ENCODE measurements around the gene PLEKHA7.

The PLEKHA7 gene

DNA sequence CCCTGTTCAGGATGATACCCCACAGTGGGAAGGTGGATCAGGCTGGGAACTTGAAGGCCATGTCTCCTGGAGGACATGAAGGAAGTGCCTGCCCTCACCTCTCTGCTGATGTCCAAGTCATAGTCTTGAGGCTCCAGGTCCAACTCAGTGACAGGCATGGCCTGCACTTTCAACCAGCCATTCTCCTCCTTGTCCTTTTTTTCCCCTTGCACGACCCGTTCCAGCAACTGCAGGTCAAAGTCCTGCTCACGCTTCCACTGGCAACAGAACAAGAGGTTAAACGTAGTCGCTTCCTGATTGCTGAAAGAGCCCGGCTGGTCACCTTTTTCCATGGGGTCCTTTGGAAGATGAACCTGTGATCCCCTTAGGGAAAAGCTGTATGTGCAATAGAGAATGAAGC is 228.1 kb downstream of the PLEKHA7 start (continued):
- TF ChIP-seq, protein P1, sequence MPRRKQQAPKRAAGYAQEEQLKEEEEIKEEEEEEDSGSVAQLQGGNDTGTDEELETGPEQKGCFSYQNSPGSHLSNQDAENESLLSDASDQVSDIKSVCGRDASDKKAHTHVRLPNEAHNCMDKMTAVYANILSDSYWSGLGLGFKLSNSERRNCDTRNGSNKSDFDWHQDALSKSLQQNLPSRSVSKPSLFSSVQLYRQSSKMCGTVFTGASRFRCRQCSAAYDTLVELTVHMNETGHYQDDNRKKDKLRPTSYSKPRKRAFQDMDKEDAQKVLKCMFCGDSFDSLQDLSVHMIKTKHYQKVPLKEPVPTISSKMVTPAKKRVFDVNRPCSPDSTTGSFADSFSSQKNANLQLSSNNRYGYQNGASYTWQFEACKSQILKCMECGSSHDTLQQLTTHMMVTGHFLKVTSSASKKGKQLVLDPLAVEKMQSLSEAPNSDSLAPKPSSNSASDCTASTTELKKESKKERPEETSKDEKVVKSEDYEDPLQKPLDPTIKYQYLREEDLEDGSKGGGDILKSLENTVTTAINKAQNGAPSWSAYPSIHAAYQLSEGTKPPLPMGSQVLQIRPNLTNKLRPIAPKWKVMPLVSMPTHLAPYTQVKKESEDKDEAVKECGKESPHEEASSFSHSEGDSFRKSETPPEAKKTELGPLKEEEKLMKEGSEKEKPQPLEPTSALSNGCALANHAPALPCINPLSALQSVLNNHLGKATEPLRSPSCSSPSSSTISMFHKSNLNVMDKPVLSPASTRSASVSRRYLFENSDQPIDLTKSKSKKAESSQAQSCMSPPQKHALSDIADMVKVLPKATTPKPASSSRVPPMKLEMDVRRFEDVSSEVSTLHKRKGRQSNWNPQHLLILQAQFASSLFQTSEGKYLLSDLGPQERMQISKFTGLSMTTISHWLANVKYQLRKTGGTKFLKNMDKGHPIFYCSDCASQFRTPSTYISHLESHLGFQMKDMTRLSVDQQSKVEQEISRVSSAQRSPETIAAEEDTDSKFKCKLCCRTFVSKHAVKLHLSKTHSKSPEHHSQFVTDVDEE (CRISPR knock-in tag; IDR thresholded peaks at IDR 0.05), result no peak
- TF ChIP-seq, protein P2, sequence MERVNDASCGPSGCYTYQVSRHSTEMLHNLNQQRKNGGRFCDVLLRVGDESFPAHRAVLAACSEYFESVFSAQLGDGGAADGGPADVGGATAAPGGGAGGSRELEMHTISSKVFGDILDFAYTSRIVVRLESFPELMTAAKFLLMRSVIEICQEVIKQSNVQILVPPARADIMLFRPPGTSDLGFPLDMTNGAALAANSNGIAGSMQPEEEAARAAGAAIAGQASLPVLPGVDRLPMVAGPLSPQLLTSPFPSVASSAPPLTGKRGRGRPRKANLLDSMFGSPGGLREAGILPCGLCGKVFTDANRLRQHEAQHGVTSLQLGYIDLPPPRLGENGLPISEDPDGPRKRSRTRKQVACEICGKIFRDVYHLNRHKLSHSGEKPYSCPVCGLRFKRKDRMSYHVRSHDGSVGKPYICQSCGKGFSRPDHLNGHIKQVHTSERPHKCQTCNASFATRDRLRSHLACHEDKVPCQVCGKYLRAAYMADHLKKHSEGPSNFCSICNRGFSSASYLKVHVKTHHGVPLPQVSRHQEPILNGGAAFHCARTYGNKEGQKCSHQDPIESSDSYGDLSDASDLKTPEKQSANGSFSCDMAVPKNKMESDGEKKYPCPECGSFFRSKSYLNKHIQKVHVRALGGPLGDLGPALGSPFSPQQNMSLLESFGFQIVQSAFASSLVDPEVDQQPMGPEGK (CRISPR knock-in tag; IDR thresholded peaks at IDR 0.05; ENCODE audit: borderline replicate concordance), result no peak
- no peak for TF ChIP-seq PPARA (CRISPR knock-in tag; IDR thresholded peaks at IDR 0.05; ENCODE audit: borderline replicate concordance)

DNA sequence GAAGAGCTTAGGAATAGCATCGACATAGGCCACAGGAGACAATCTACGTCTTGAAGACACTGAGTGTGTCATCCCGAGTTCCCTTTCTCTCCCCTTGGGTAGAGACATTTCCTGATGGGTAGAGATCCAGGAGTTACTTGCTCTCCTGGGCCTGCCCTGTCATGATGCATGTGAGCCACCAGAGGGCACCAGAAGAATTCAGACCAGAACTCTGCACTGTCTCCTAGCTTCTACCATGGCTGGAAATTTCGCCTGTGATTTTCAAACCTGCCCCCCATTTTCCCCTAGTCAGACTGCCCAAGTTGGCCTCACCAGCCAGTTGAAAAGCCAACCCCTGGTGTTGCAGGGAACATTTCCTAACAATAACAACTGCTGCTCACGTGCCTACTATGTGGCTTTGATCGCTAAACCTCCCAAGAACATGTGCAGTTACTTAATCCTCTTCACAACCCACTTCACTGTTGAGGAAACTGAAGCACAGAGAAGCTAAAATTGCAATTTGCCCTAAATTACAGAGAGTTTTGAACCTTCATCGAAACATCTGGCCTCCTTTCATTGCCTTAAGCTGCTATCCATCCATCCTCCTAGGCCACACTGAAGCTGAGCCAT is 228.6 kb downstream of the PLEKHA7 start:
- no peak for TF ChIP-seq ZFP30 (CRISPR knock-in tag; IDR thresholded peaks at IDR 0.05)
- no peak for TF ChIP-seq CSDC2 (CRISPR knock-in tag; IDR thresholded peaks at IDR 0.05)
- no peak for TF ChIP-seq ZC3H10 (CRISPR knock-in tag; IDR thresholded peaks at IDR 0.05)
- TF ChIP-seq OSR1 (CRISPR knock-in tag; IDR thresholded peaks at IDR 0.05), result no peak
- TF ChIP-seq, protein P2 (CRISPR knock-in tag; IDR thresholded peaks at IDR 0.05; ENCODE audit: borderline replicate concordance), result no peak
- TF ChIP-seq TCF4 (CRISPR knock-in tag; IDR thresholded peaks at IDR 0.05; ENCODE audit: borderline replicate concordance), result no peak
- no peak for TF ChIP-seq ARNTL (CRISPR knock-in tag; IDR thresholded peaks at IDR 0.05; ENCODE audit: borderline replicate concordance, low read depth)
- TF ChIP-seq GLIS3 (CRISPR knock-in tag; IDR thresholded peaks at IDR 0.05), result no peak
- no peak for TF ChIP-seq ZNF565 (CRISPR knock-in tag; conservative IDR thresholded peaks at IDR 0.05; ENCODE audit: low read depth)
- TF ChIP-seq ZFP3 (CRISPR knock-in tag; IDR thresholded peaks at IDR 0.05), result no peak
- TF ChIP-seq, protein P3, sequence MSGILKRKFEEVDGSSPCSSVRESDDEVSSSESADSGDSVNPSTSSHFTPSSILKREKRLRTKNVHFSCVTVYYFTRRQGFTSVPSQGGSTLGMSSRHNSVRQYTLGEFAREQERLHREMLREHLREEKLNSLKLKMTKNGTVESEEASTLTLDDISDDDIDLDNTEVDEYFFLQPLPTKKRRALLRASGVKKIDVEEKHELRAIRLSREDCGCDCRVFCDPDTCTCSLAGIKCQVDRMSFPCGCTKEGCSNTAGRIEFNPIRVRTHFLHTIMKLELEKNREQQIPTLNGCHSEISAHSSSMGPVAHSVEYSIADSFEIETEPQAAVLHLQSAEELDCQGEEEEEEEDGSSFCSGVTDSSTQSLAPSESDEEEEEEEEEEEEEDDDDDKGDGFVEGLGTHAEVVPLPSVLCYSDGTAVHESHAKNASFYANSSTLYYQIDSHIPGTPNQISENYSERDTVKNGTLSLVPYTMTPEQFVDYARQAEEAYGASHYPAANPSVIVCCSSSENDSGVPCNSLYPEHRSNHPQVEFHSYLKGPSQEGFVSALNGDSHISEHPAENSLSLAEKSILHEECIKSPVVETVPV (CRISPR knock-in tag; IDR thresholded peaks at IDR 0.05), result no peak
- no peak for TF ChIP-seq PPARA (CRISPR knock-in tag; IDR thresholded peaks at IDR 0.05; ENCODE audit: borderline replicate concordance)
- no peak for TF ChIP-seq BACH2 (CRISPR knock-in tag; IDR thresholded peaks at IDR 0.05; ENCODE audit: borderline replicate concordance)
- TF ChIP-seq, protein P1 (CRISPR knock-in tag; IDR thresholded peaks at IDR 0.05), result no peak
- TF ChIP-seq ZNF8 (CRISPR knock-in tag; IDR thresholded peaks at IDR 0.05), result no peak
- ATAC-seq, result peak; percentile 91

DNA sequence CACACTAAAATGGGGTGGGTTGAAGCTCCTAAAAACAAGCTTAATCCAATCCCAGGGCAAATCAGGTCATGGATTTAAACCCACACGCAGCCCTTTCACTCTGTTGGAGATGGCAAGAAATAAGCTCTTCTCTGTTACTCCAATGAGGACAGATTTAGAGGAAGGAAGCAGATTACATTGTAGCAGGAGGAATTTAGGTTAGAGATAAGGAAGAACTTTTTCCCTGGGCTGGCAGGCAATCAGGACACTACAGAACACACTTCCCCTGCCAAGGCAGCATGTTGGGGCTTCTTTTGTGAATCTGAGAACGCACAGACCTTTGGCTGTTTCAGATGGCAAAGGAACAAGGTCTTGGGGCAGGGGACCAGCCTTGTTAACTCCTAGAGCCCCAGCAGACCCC is 229.5 kb downstream of the PLEKHA7 start:
- TF ChIP-seq TOX (CRISPR knock-in tag; IDR thresholded peaks at IDR 0.05; ENCODE audit: borderline replicate concordance) (no peak), ZFP30 (CRISPR knock-in tag; IDR thresholded peaks at IDR 0.05) (no peak), TCF4 (CRISPR knock-in tag; IDR thresholded peaks at IDR 0.05; ENCODE audit: borderline replicate concordance) (no peak), ISL1 (CRISPR knock-in tag; IDR thresholded peaks at IDR 0.05) (no peak), OSR1 (CRISPR knock-in tag; IDR thresholded peaks at IDR 0.05) (no peak), ZNF8 (CRISPR knock-in tag; IDR thresholded peaks at IDR 0.05) (no peak), ZNF565 (CRISPR knock-in tag; conservative IDR thresholded peaks at IDR 0.05; ENCODE audit: low read depth) (no peak), PPARA (CRISPR knock-in tag; IDR thresholded peaks at IDR 0.05; ENCODE audit: borderline replicate concordance) (no peak), SNAI2 (CRISPR knock-in tag; IDR thresholded peaks at IDR 0.05) (no peak), GLIS3 (CRISPR knock-in tag; IDR thresholded peaks at IDR 0.05) (no peak), CSDC2 (CRISPR knock-in tag; IDR thresholded peaks at IDR 0.05) (no peak), ESRRG (CRISPR knock-in tag; IDR thresholded peaks at IDR 0.05) (no peak), ZNF70 (CRISPR knock-in tag; IDR thresholded peaks at IDR 0.05) (no peak), ZC3H10 (CRISPR knock-in tag; IDR thresholded peaks at IDR 0.05) (no peak), RARB (CRISPR knock-in tag; IDR thresholded peaks at IDR 0.05) (no peak), ARNTL (CRISPR knock-in tag; IDR thresholded peaks at IDR 0.05; ENCODE audit: borderline replicate concordance, low read depth) (no peak)
- TF ChIP-seq, protein P4, sequence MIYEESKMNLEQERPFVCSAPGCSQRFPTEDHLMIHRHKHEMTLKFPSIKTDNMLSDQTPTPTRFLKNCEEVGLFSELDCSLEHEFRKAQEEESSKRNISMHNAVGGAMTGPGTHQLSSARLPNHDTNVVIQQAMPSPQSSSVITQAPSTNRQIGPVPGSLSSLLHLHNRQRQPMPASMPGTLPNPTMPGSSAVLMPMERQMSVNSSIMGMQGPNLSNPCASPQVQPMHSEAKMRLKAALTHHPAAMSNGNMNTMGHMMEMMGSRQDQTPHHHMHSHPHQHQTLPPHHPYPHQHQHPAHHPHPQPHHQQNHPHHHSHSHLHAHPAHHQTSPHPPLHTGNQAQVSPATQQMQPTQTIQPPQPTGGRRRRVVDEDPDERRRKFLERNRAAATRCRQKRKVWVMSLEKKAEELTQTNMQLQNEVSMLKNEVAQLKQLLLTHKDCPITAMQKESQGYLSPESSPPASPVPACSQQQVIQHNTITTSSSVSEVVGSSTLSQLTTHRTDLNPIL (CRISPR knock-in tag; IDR thresholded peaks at IDR 0.05; ENCODE audit: low read depth), result no peak
- TF ChIP-seq, protein P5, sequence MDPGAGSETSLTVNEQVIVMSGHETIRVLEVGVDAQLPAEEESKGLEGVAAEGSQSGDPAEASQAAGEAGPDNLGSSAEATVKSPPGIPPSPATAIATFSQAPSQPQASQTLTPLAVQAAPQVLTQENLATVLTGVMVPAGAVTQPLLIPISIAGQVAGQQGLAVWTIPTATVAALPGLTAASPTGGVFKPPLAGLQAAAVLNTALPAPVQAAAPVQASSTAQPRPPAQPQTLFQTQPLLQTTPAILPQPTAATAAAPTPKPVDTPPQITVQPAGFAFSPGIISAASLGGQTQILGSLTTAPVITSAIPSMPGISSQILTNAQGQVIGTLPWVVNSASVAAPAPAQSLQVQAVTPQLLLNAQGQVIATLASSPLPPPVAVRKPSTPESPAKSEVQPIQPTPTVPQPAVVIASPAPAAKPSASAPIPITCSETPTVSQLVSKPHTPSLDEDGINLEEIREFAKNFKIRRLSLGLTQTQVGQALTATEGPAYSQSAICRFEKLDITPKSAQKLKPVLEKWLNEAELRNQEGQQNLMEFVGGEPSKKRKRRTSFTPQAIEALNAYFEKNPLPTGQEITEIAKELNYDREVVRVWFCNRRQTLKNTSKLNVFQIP (CRISPR knock-in tag; IDR thresholded peaks at IDR 0.05; ENCODE audit: borderline replicate concordance, low read depth), result no peak
- no peak for ATAC-seq

All from SK-N-SH treated with all-trans-retinoic acid at 6 μM for 48 hours (cell line).